Thyroid gland (tissue), 4 donors: Measurements from ENCODE around the gene SPATA13. TPM values are rescaled to one million over a fixed set of nuclear protein-coding genes. Genes with fewer than 3 reads are reported as not detected.

Experiments used
- DNase-seq, 2 donors: peaks; one replicate each; pipeline ENCODE4 v3.0.0-alpha.2; 2019
- H3K27ac ChIP-seq, 3 donors: fragments of 200-600 bp; sonication (generic); 1 replicate in 2 of 3; 2 replicates in 1 of 3; pipeline ENCODE4 v1.5.1; 2016 to 2019; ENCODE audit warnings: mild to moderate bottlenecking in 1 of 3, moderate library complexity in 1 of 3
- H3K27me3 ChIP-seq: fragments of 200-600 bp; sonication (generic); one replicate; pipeline ENCODE4 v1.5.1; 2019
- H3K36me3 ChIP-seq, 2 donors: fragments of 200-600 bp; sonication (generic); one replicate each; pipeline ENCODE4 v1.5.1; 2016 to 2019
- H3K4me1 ChIP-seq, 2 donors: fragments of 200-600 bp; sonication (generic); one replicate each; pipeline ENCODE4 v1.5.1; 2017 to 2019
- H3K4me3 ChIP-seq, 3 donors: fragments of 200-600 bp; sonication (generic); replicated peaks in 1 of 3; 1 replicate in 2 of 3; 2 replicates in 1 of 3; pipeline ENCODE4 v1.5.1; 2016; ENCODE audit warnings: mild to moderate bottlenecking in 1 of 3
- H3K9me3 ChIP-seq: fragments of 200-600 bp; sonication (generic); one replicate; pipeline ENCODE4 v1.5.1; 2017
- CTCF ChIP-seq, 6 experiments: fragments of 200-600 bp in 3 of 6; fragments of 450-650 bp in 3 of 6; sonication (generic) in 3 of 6; IDR thresholded peaks; one replicate each; pipeline ENCODE4 v1.5.1; 2016 to 2019; ENCODE audit warnings: antibody characterized with exemption in 6 of 6, mild to moderate bottlenecking in 2 of 6, inconsistent platforms in 1 of 6, moderate library complexity in 1 of 6
- POLR2A ChIP-seq, 2 donors: fragments of 450-650 bp; IDR thresholded peaks; one replicate each; pipeline ENCODE4 v1.6.1; 2017; ENCODE audit warnings: antibody characterized with exemption in 2 of 2, mild to moderate bottlenecking in 2 of 2, moderate library complexity in 1 of 2
- WGBS, 2 donors: methylation state at CpG; one replicate each; pipeline ENCODE4 v1.1.5; 2017; 5-methylcytosine and 5-hydroxymethylcytosine counted together
- intact Hi-C: fragments of 100-400 bp; cut with DNase I; formaldehyde crosslinking; loops from one replicate; pipeline ENCODE4 v1.15.1; 2023
- total RNA-seq, 4 donors: library from RNA; depleted of rRNA; stranded (reverse); fragments of >200 nt; gene quantifications; one replicate each; pipeline ENCODE4 v1.2.3, GENCODE V29; 2016

Gene SPATA13
- total RNA-seq, 4 donors from 2014 or later = 43.2 to 95.4 (median 51.1) TPM

- Histone ChIP-seq H3K4me3 (no peak overlapping the region), H3K4me1 (peaks cover 22 to 47% of the 10 kb centered on the region in 2 donors), H3K9me3 (no peaks in the 10 kb centered on the region), H3K27ac (peak overlapping the region in 2 of 3 donors; percentile 34 to 62), H3K27me3 (no peaks in the 10 kb centered on the region), H3K36me3 (no peaks in the 10 kb centered on the region)
- no peak for DNase-seq
- TF ChIP-seq CTCF (IDR thresholded peaks at IDR 0.05) (no peak), POLR2A (IDR thresholded peaks at IDR 0.05) (no peak)
- intact Hi-C loops = no loop called here
- WGBS, 2 donors = 92 to 97% methylated on average over 2 of the region's 2 CpGs
Observed at GRCh38 chr13:24267801-24268200, 107.3 kb downstream of the SPATA13 start.

- no peak overlapping the region for H3K4me3 ChIP-seq
- DNase-seq = no peak
- 96 to 97% methylated on average over 4 of the region's 4 CpGs for WGBS, 2 donors
- intact Hi-C loops = no loop called here
- no peaks in the 10 kb centered on the region for H3K27me3 ChIP-seq
- H3K4me1 ChIP-seq = peaks cover 26 to 55% of the 10 kb centered on the region in 2 donors
- TF ChIP-seq CTCF (IDR thresholded peaks at IDR 0.05) (no peak), POLR2A (IDR thresholded peaks at IDR 0.05) (no peak)
- H3K9me3 ChIP-seq = no peaks in the 10 kb centered on the region
- H3K36me3 ChIP-seq = no peaks in the 10 kb centered on the region
- H3K27ac ChIP-seq = peak overlapping the region in 2 of 3 donors; percentile 88 to 92
Observed at GRCh38 chr13:24269821-24270220, 109.3 kb downstream of the SPATA13 start.

GRCh38 chr13:24270639-24271141, 110.2 kb downstream of the SPATA13 start:
- intact Hi-C loops = no loop called here

GRCh38 chr13:24271231-24271600, 110.7 kb downstream of the SPATA13 start:
- peak overlapping the region in 1 of 3 donors; percentile 11 for H3K4me3 ChIP-seq
- peak overlapping the region; percentile 84 to 92 (median 88) for H3K27ac ChIP-seq
- H3K9me3 ChIP-seq = no peaks in the 10 kb centered on the region
- H3K27me3 ChIP-seq = no peaks in the 10 kb centered on the region
- no peaks in the 10 kb centered on the region for H3K36me3 ChIP-seq
- DNase-seq = no peak
- TF ChIP-seq CTCF (IDR thresholded peaks at IDR 0.05) = no peak
- TF ChIP-seq POLR2A (IDR thresholded peaks at IDR 0.05) = no peak
- intact Hi-C loops = no loop called here
- peaks cover 26 to 49% of the 10 kb centered on the region in 2 donors for H3K4me1 ChIP-seq
- 73 to 81% methylated on average over 1 of the region's 1 CpG for WGBS, 2 donors

More at GRCh38 chr13:24270639-24271141, 110.2 kb downstream of the SPATA13 start:
- peak; percentile 85 to 89 for DNase-seq
- H3K9me3 ChIP-seq = no peaks in the 10 kb centered on the region
- H3K36me3 ChIP-seq = no peaks in the 10 kb centered on the region
- H3K4me3 ChIP-seq = peak overlapping the region in 1 of 3 donors; percentile 2
- WGBS, 2 donors = 2 to 3% methylated on average over 10 of the region's 10 CpGs
- TF ChIP-seq CTCF (IDR thresholded peaks at IDR 0.05) (peak in 5 of 6 experiments; percentile 66 to 100 (median 76)), POLR2A (IDR thresholded peaks at IDR 0.05) (peak in 1 of 2 donors; percentile 54)
- H3K4me1 ChIP-seq = peaks cover 26 to 49% of the 10 kb centered on the region in 2 donors
- H3K27ac ChIP-seq = peak overlapping the region; percentile 84 to 92 (median 88)
- H3K27me3 ChIP-seq = no peaks in the 10 kb centered on the region

GRCh38 chr13:24271601-24272451, 111.3 kb downstream of the SPATA13 start:
- peaks cover 26 to 47% of the 10 kb centered on the region in 2 donors for H3K4me1 ChIP-seq
- DNase-seq = peak; percentile 83 to 86
- 17 to 23% methylated on average over 18 to 23 of the region's 25 CpGs for WGBS, 2 donors

More at GRCh38 chr13:24271601-24272451, 111.3 kb downstream of the SPATA13 start:
- peak overlapping the region; percentile 84 to 92 (median 88) for H3K27ac ChIP-seq
- H3K27me3 ChIP-seq = no peaks in the 10 kb centered on the region
- H3K36me3 ChIP-seq = no peaks in the 10 kb centered on the region
- peak overlapping the region in 1 of 3 donors; percentile 11 for H3K4me3 ChIP-seq
- no peaks in the 10 kb centered on the region for H3K9me3 ChIP-seq
- intact Hi-C loops = no loop called here
- TF ChIP-seq CTCF (IDR thresholded peaks at IDR 0.05) = no peak
- peak in 1 of 2 donors; percentile 48 for TF ChIP-seq POLR2A (IDR thresholded peaks at IDR 0.05)
